Measurements from ENCODE around the gene ACBD7.

- TF ChIP-seq YY1 (IDR thresholded peaks at IDR 0.05; ENCODE audit: low read depth) (no peak), EP300 (IDR thresholded peaks at IDR 0.05; ENCODE audit: borderline replicate concordance) (no peak), RAD21 (IDR thresholded peaks at IDR 0.05; ENCODE audit: low read depth) (no peak), MAX (IDR thresholded peaks at IDR 0.05) (no peak)
Measured at GRCh38 chr10:15027741-15028140, 60.8 kb downstream of the ACBD7 start.
